ENCODE measurements around the gene EIF2B4.

- TF ChIP-seq, protein P1, sequence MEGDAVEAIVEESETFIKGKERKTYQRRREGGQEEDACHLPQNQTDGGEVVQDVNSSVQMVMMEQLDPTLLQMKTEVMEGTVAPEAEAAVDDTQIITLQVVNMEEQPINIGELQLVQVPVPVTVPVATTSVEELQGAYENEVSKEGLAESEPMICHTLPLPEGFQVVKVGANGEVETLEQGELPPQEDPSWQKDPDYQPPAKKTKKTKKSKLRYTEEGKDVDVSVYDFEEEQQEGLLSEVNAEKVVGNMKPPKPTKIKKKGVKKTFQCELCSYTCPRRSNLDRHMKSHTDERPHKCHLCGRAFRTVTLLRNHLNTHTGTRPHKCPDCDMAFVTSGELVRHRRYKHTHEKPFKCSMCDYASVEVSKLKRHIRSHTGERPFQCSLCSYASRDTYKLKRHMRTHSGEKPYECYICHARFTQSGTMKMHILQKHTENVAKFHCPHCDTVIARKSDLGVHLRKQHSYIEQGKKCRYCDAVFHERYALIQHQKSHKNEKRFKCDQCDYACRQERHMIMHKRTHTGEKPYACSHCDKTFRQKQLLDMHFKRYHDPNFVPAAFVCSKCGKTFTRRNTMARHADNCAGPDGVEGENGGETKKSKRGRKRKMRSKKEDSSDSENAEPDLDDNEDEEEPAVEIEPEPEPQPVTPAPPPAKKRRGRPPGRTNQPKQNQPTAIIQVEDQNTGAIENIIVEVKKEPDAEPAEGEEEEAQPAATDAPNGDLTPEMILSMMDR (IDR thresholded peaks at IDR 0.05): no peak
- TF ChIP-seq POLR2A (IDR thresholded peaks at IDR 0.05): no peak
These were observed 14.1 kb downstream of the EIF2B4 start for GRCh38 chr2:27356056-27356381.

Data from body of pancreas (tissue), 4 donors.